ENCODE data around the gene TBL2.
"Not testable (repeated sequence)": the region's sequence is repeated elsewhere in the genome, so short reads cannot be mapped to it uniquely, and the experiment has no call there.

TBL2 gene

GRCh38 chr7:73530800-73531199 lies 47.6 kb downstream of the TBL2 start:
- no peak for DNase-seq

GRCh38 chr7:73526896-73527821 lies 51.2 kb downstream of the TBL2 start:
- no peak for DNase-seq

- not testable (repeated sequence) for DNase-seq
Measured at GRCh38 chr7:73526158-73526494, 52.3 kb downstream of the TBL2 start.

- peak; percentile 93 for DNase-seq
Measured at GRCh38 chr7:73522105-73522872, 56.1 kb downstream of the TBL2 start, which contains the start of gene BAZ1B. Gene BAZ1B, minus strand, starts transcription at chr7:73522293. Its CDS starts 360 bp downstream, at chr7:73521933.

GRCh38 chr7:73521636-73522104 lies 56.7 kb downstream of the TBL2 start:
- no peak for DNase-seq

- no peak for DNase-seq
Measured at GRCh38 chr7:73520673-73521635, 57.4 kb downstream of the TBL2 start.

GRCh38 chr7:73519867-73520672 lies 58.3 kb downstream of the TBL2 start:
- DNase-seq: no peak

GRCh38 chr7:73518470-73518869 lies 59.9 kb downstream of the TBL2 start:
- DNase-seq: no peak

Measured in activated CD4-positive, alpha-beta T cell treated with anti-CD3 and anti-CD28 coated beads for 1 hour (primary cell).